Measurements from ENCODE around the gene ERO1A.
"Not testable (repeated sequence)": the region's sequence is repeated elsewhere in the genome, so short reads cannot be mapped to it uniquely, and the experiment has no call there.

ERO1A gene

DNA sequence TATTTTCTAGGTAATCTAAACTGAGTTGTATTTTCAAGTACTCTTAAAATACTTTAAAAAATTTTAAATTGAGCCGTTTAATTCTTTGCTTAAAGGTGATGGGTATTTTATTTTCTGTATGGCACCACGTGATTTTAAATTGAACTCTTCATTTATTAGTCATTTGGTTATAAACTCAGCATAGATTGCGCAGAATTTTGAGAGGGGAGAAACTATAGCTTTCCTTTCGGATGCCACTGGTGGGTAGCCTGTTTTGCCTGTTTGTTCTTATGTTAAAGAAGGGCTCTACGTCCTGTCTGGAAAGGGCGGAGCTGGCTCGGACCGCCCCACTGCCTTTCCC, 34.2 kb upstream of the ERO1A start:
- peak overlapping the region in 1 of 2 donors; percentile 24 for H3K4me3 ChIP-seq (ENCODE audit: low read length in 2 of 2)

DNA sequence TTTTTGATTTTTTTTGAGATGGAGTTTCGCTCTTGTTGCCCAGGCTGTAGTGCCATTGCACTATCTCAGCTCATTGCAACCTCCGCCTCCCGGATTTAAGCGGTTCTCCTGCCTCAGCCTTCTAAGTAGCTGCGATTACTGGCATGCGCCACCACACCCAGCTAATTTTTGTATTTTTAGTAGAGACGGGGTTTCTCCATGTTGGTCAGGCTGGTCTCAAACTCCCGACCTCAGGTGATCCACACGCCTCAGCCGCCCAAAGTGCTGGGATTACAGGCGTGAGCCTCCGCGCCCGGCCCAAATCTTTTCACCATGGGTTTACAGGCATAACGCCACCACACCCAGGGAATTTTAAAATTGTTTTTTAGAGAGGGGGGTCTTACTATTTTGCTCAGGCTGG, 33.7 kb upstream of the ERO1A start:
- not testable (repeated sequence) for H2AFZ ChIP-seq (ENCODE audit: low read length); H3K18ac ChIP-seq (ENCODE audit: low read length); H3K27ac ChIP-seq (replicated peaks; ENCODE audit: low read length); H3K4me3 ChIP-seq (ENCODE audit: low read length in 2 of 2); H3K9me3 ChIP-seq (replicated peaks in 1 of 2; ENCODE audit: control insufficient read depth in 2 of 2, insufficient read depth in 1 of 2, low read depth in 1 of 2, low read length in 2 of 2); H2AK5ac ChIP-seq (ENCODE audit: low read depth, low read length); H3K23ac ChIP-seq (ENCODE audit: low read depth, low read length, poor library complexity); H3K4me1 ChIP-seq (ENCODE audit: control insufficient read depth in 2 of 2, insufficient read depth in 1 of 2, low read depth in 1 of 2, low read length in 2 of 2); DNase-seq (ENCODE audit: low spot score); H3K4ac ChIP-seq (ENCODE audit: low read length); H2BK12ac ChIP-seq (ENCODE audit: low read length); H4K8ac ChIP-seq (ENCODE audit: low read depth, low read length); H3K14ac ChIP-seq (ENCODE audit: low read length); H4K91ac ChIP-seq (ENCODE audit: low read depth, low read length, poor library complexity); H3K27me3 ChIP-seq (ENCODE audit: control insufficient read depth in 3 of 3, insufficient read depth in 3 of 3, low read depth in 1 of 3, low read length in 3 of 3); H3K79me1 ChIP-seq (ENCODE audit: low read depth, low read length); H2BK5ac ChIP-seq (ENCODE audit: low read length); H2BK120ac ChIP-seq (ENCODE audit: low read depth, low read length); H2BK15ac ChIP-seq (ENCODE audit: low read length); H3K4me2 ChIP-seq (ENCODE audit: insufficient read depth, low read length, poor library complexity, severe bottlenecking); H3K9ac ChIP-seq (ENCODE audit: low read depth, low read length, poor library complexity)
- no CpG with 5 or more reads among the region's 15 CpGs for WGBS, 2 donors (ENCODE audit: extremely low coverage in 2 of 2, insufficient read length in 2 of 2, insufficient replicate concordance in 1 of 2)
- H3K36me3 ChIP-seq (replicated peaks in 1 of 2; ENCODE audit: control insufficient read depth in 2 of 2, insufficient read depth in 2 of 2, low read length in 2 of 2), result peaks cover 11 to 78% of the 10 kb centered on the region in 2 donors

More for the DNA sequence above, 34.2 kb upstream of the ERO1A start:
- Histone ChIP-seq H3K9ac (ENCODE audit: low read depth, low read length, poor library complexity) (no peak overlapping the region), H4K91ac (ENCODE audit: low read depth, low read length, poor library complexity) (no peak overlapping the region), H2AK5ac (ENCODE audit: low read depth, low read length) (no peak overlapping the region), H3K79me1 (ENCODE audit: low read depth, low read length) (peaks cover 4% of the 10 kb centered on the region), H3K36me3 (replicated peaks in 1 of 2; ENCODE audit: control insufficient read depth in 2 of 2, insufficient read depth in 2 of 2, low read length in 2 of 2) (peaks cover 8 to 78% of the 10 kb centered on the region in 2 donors), H4K8ac (ENCODE audit: low read depth, low read length) (no peak overlapping the region), H3K27ac (replicated peaks; ENCODE audit: low read length) (no peak overlapping the region), H3K23ac (ENCODE audit: low read depth, low read length, poor library complexity) (peak overlapping the region; percentile 99), H2BK120ac (ENCODE audit: low read depth, low read length) (no peak overlapping the region), H2BK12ac (ENCODE audit: low read length) (no peak overlapping the region), H3K4ac (ENCODE audit: low read length) (no peak overlapping the region), H3K9me3 (replicated peaks in 1 of 2; ENCODE audit: control insufficient read depth in 2 of 2, insufficient read depth in 1 of 2, low read depth in 1 of 2, low read length in 2 of 2) (peaks cover 2 to 11% of the 10 kb centered on the region in 2 donors), H3K27me3 (ENCODE audit: control insufficient read depth in 3 of 3, insufficient read depth in 3 of 3, low read depth in 1 of 3, low read length in 3 of 3) (no peaks in the 10 kb centered on the region), H2BK5ac (ENCODE audit: low read length) (no peak overlapping the region), H2AFZ (ENCODE audit: low read length) (peak overlapping the region; percentile 49), H3K14ac (ENCODE audit: low read length) (no peak overlapping the region), H3K18ac (ENCODE audit: low read length) (no peak overlapping the region), H3K4me2 (ENCODE audit: insufficient read depth, low read length, poor library complexity, severe bottlenecking) (no peak overlapping the region), H3K4me1 (ENCODE audit: control insufficient read depth in 2 of 2, insufficient read depth in 1 of 2, low read depth in 1 of 2, low read length in 2 of 2) (peaks cover 2 to 6% of the 10 kb centered on the region in 2 donors), H2BK15ac (ENCODE audit: low read length) (no peak overlapping the region)
- WGBS, 2 donors (ENCODE audit: extremely low coverage in 2 of 2, insufficient read length in 2 of 2, insufficient replicate concordance in 1 of 2), result no CpG with 5 or more reads among the region's 8 CpGs
- no peak for DNase-seq (ENCODE audit: low spot score)

DNA sequence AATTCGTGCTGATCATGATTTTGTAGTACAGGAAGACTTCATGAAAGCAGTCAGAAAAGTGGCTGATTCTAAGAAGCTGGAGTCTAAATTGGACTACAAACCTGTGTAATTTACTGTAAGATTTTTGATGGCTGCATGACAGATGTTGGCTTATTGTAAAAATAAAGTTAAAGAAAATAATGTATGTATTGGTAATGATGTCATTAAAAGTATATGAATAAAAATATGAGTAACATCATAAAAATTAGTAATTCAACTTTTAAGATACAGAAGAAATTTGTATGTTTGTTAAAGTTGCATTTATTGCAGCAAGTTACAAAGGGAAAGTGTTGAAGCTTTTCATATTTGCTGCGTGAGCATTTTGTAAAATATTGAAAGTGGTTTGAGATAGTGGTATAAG, 32.2 kb upstream of the ERO1A start:
- not testable (repeated sequence) for DNase-seq (ENCODE audit: low spot score); H3K9me3 ChIP-seq (replicated peaks in 1 of 2; ENCODE audit: control insufficient read depth in 2 of 2, insufficient read depth in 1 of 2, low read depth in 1 of 2, low read length in 2 of 2); H3K27ac ChIP-seq (replicated peaks; ENCODE audit: low read length); H4K8ac ChIP-seq (ENCODE audit: low read depth, low read length); H3K4me1 ChIP-seq (ENCODE audit: control insufficient read depth in 2 of 2, insufficient read depth in 1 of 2, low read depth in 1 of 2, low read length in 2 of 2); H4K91ac ChIP-seq (ENCODE audit: low read depth, low read length, poor library complexity); H2AK5ac ChIP-seq (ENCODE audit: low read depth, low read length); H3K9ac ChIP-seq (ENCODE audit: low read depth, low read length, poor library complexity); H3K4me2 ChIP-seq (ENCODE audit: insufficient read depth, low read length, poor library complexity, severe bottlenecking); H2BK15ac ChIP-seq (ENCODE audit: low read length); H2AFZ ChIP-seq (ENCODE audit: low read length); H3K14ac ChIP-seq (ENCODE audit: low read length); H3K79me1 ChIP-seq (ENCODE audit: low read depth, low read length); H2BK120ac ChIP-seq (ENCODE audit: low read depth, low read length); H3K18ac ChIP-seq (ENCODE audit: low read length); H2BK12ac ChIP-seq (ENCODE audit: low read length); H2BK5ac ChIP-seq (ENCODE audit: low read length); H3K27me3 ChIP-seq (ENCODE audit: control insufficient read depth in 3 of 3, insufficient read depth in 3 of 3, low read depth in 1 of 3, low read length in 3 of 3); H3K4ac ChIP-seq (ENCODE audit: low read length); H3K23ac ChIP-seq (ENCODE audit: low read depth, low read length, poor library complexity); H3K4me3 ChIP-seq (ENCODE audit: low read length in 2 of 2)
- WGBS, 2 donors (ENCODE audit: extremely low coverage in 2 of 2, insufficient read length in 2 of 2, insufficient replicate concordance in 1 of 2), result no CpG with 5 or more reads among the region's 2 CpGs
- H3K36me3 ChIP-seq (replicated peaks in 1 of 2; ENCODE audit: control insufficient read depth in 2 of 2, insufficient read depth in 2 of 2, low read length in 2 of 2), result peaks cover 12 to 78% of the 10 kb centered on the region in 2 donors

DNA sequence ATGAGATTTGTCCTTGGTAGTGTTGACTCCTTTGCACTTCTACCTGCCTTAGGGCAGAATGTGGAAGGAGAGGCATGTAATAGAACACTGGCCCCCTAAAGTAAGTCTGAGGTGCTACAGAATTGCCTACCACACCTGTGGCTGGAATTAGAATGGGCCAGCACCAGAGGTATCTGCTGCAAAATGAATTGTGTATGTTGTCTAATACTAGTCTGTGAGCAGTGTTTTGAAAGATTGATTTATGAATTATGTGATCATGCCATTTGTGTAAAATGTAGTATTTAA, 28.9 kb upstream of the ERO1A start:
- no peak overlapping the region for H3K23ac ChIP-seq (ENCODE audit: low read depth, low read length, poor library complexity)
- H3K18ac ChIP-seq (ENCODE audit: low read length), result no peak overlapping the region
- H2BK120ac ChIP-seq (ENCODE audit: low read depth, low read length), result no peak overlapping the region
- no peak overlapping the region for H2BK15ac ChIP-seq (ENCODE audit: low read length)
- no peak overlapping the region for H2BK12ac ChIP-seq (ENCODE audit: low read length)
- H4K8ac ChIP-seq (ENCODE audit: low read depth, low read length), result no peak overlapping the region
- no peak overlapping the region for H4K91ac ChIP-seq (ENCODE audit: low read depth, low read length, poor library complexity)
- H2AK5ac ChIP-seq (ENCODE audit: low read depth, low read length), result no peak overlapping the region
- no peak overlapping the region for H3K4me2 ChIP-seq (ENCODE audit: insufficient read depth, low read length, poor library complexity, severe bottlenecking)
- no peak overlapping the region for H3K4ac ChIP-seq (ENCODE audit: low read length)
- H3K14ac ChIP-seq (ENCODE audit: low read length), result no peak overlapping the region
- H3K4me3 ChIP-seq (ENCODE audit: low read length in 2 of 2), result no peak overlapping the region
- H2AFZ ChIP-seq (ENCODE audit: low read length), result no peak overlapping the region
- H3K79me1 ChIP-seq (ENCODE audit: low read depth, low read length), result no peaks in the 10 kb centered on the region
- H3K36me3 ChIP-seq (replicated peaks in 1 of 2; ENCODE audit: control insufficient read depth in 2 of 2, insufficient read depth in 2 of 2, low read length in 2 of 2), result peaks cover 25 to 99% of the 10 kb centered on the region in 2 donors
- DNase-seq (ENCODE audit: low spot score), result no peak
- no peak overlapping the region for H3K27ac ChIP-seq (replicated peaks; ENCODE audit: low read length)
- H3K9ac ChIP-seq (ENCODE audit: low read depth, low read length, poor library complexity), result no peak overlapping the region
- no peaks in the 10 kb centered on the region for H3K9me3 ChIP-seq (replicated peaks in 1 of 2; ENCODE audit: control insufficient read depth in 2 of 2, insufficient read depth in 1 of 2, low read depth in 1 of 2, low read length in 2 of 2)
- no peak overlapping the region for H2BK5ac ChIP-seq (ENCODE audit: low read length)
- no peaks in the 10 kb centered on the region for H3K27me3 ChIP-seq (ENCODE audit: control insufficient read depth in 3 of 3, insufficient read depth in 3 of 3, low read depth in 1 of 3, low read length in 3 of 3)
- H3K4me1 ChIP-seq (ENCODE audit: control insufficient read depth in 2 of 2, insufficient read depth in 1 of 2, low read depth in 1 of 2, low read length in 2 of 2), result no peaks in the 10 kb centered on the region

All from neuronal stem cell (in vitro differentiated cells).